Esophagus muscularis mucosa (tissue), 3 donors: ENCODE measurements around the gene DNAI2.

Experiments used
- CTCF ChIP-seq, 3 experiments: fragments of 200-600 bp in 2 of 3; fragments of 450-650 bp in 1 of 3; sonication (generic) in 2 of 3; IDR thresholded peaks; one replicate each; pipeline ENCODE4 v1.5.1; 2017 to 2019; ENCODE audit warnings: antibody characterized with exemption in 3 of 3, mild to moderate bottlenecking in 2 of 3, moderate library complexity in 1 of 3
- POLR2A ChIP-seq: fragments of 450-650 bp; IDR thresholded peaks from one replicate; pipeline ENCODE4 v1.6.1; 2017; ENCODE audit warnings: antibody characterized with exemption, moderate library complexity, mild to moderate bottlenecking, low read depth
- POLR2AphosphoS5 ChIP-seq, 2 donors: sonication (generic); formaldehyde crosslinking; IDR thresholded peaks; one replicate each; pipeline ENCODE4 v1.6.1; 2017; ENCODE audit warnings: antibody characterized with exemption in 2 of 2

- TF ChIP-seq CTCF (IDR thresholded peaks at IDR 0.05) (no peak), POLR2AphosphoS5 (IDR thresholded peaks at IDR 0.05) (no peak), POLR2A (no peak)
Measured at GRCh38 chr17:74292495-74292894, 18.5 kb downstream of the DNAI2 start.
